Mesendoderm (in vitro differentiated cells): ENCODE results near the gene TBX1.

Experiments used
- DNase-seq: peaks from one replicate; pipeline ENCODE4 v3.0.0; 2013
- H2AK5ac ChIP-seq: 2 replicates; pipeline ENCODE4 v1.6.1; 2013; ENCODE audit warnings: low read length, inconsistent platforms
- H2BK120ac ChIP-seq: 2 replicates; pipeline ENCODE4 v1.6.1; 2013; ENCODE audit warnings: low read depth, mild to moderate bottlenecking, low read length, moderate library complexity, mixed read lengths
- H2BK15ac ChIP-seq: replicated peaks from 2 replicates; pipeline ENCODE4 v1.6.1; 2013; ENCODE audit warnings: low read depth, mild to moderate bottlenecking, moderate library complexity
- H2BK5ac ChIP-seq: 2 replicates; pipeline ENCODE4 v1.6.1; 2013; ENCODE audit warnings: low read length, inconsistent platforms
- H3K18ac ChIP-seq: 2 replicates; pipeline ENCODE4 v1.6.1; 2013; ENCODE audit warnings: mild to moderate bottlenecking, low read length, mixed read lengths
- H3K23ac ChIP-seq: one replicate; pipeline ENCODE4 v1.6.1; 2013; ENCODE audit warnings: low read length
- H3K27ac ChIP-seq: 2 replicates; pipeline ENCODE4 v1.5.1; 2013; ENCODE audit warnings: low read depth, mild to moderate bottlenecking, inconsistent platforms, low read length, moderate library complexity
- H3K27me3 ChIP-seq: 2 replicates; pipeline ENCODE4 v1.6.1; 2013; ENCODE audit warnings: low read length, control low read depth, mild to moderate bottlenecking, inconsistent platforms; ENCODE audit not compliant: insufficient read depth, poor library complexity
- H3K36me3 ChIP-seq: 2 replicates; pipeline ENCODE4 v1.6.1; 2013; ENCODE audit warnings: low read length, inconsistent platforms; ENCODE audit not compliant: control insufficient read depth, insufficient read depth
- H3K4ac ChIP-seq: one replicate; pipeline ENCODE4 v1.6.1; 2013; ENCODE audit warnings: low read depth, mild to moderate bottlenecking, low read length, moderate library complexity
- H3K4me1 ChIP-seq: 2 replicates; pipeline ENCODE4 v1.6.1; 2013; ENCODE audit warnings: low read depth, low read length, inconsistent platforms; ENCODE audit not compliant: control insufficient read depth
- H3K4me2 ChIP-seq: 2 replicates; pipeline ENCODE4 v1.6.1; 2013; ENCODE audit warnings: low read length
- H3K4me3 ChIP-seq: 2 replicates; pipeline ENCODE4 v1.5.1; 2013; ENCODE audit warnings: mild to moderate bottlenecking, low read length
- H3K56ac ChIP-seq: one replicate; pipeline ENCODE4 v1.6.1; 2013; ENCODE audit warnings: low read length
- H3K79me1 ChIP-seq: 2 replicates; pipeline ENCODE4 v1.6.1; 2013; ENCODE audit warnings: low read length, inconsistent platforms
- H3K79me2 ChIP-seq: 2 replicates; pipeline ENCODE4 v1.6.1; 2013; ENCODE audit warnings: mild to moderate bottlenecking, low read length; ENCODE audit not compliant: control insufficient read depth, insufficient read depth
- H3K9ac ChIP-seq: 2 replicates; pipeline ENCODE4 v1.6.1; 2013; ENCODE audit warnings: low read length, inconsistent platforms
- H4K5ac ChIP-seq: one replicate; pipeline ENCODE4 v1.6.1; 2013; ENCODE audit warnings: low read length
- H4K8ac ChIP-seq: one replicate; pipeline ENCODE4 v1.6.1; 2013; ENCODE audit warnings: low read depth, mild to moderate bottlenecking, control low read depth, low read length, moderate library complexity
- WGBS: extraction: QIAGEN DNeasy Blood & Tissue Kit; methylation state at CpG from one replicate; pipeline ENCODE4 v1.1.7; 2013; ENCODE audit warnings: low lambda C conversion rate, missing lambda C conversion rate; ENCODE audit not compliant: insufficient coverage; ENCODE audit errors: extremely low coverage; 5-methylcytosine and 5-hydroxymethylcytosine counted together

TBX1 gene

GRCh38 chr22:19802001-19802893 is 41.7 kb downstream of the TBX1 start:
- H3K9ac ChIP-seq = no peak overlapping the region
- no peaks in the 10 kb centered on the region for H3K79me1 ChIP-seq
- no peak for DNase-seq
- H3K27ac ChIP-seq = no peak overlapping the region
- H2AK5ac ChIP-seq = no peak overlapping the region
- no peak overlapping the region for H3K23ac ChIP-seq
- H3K56ac ChIP-seq = no peak overlapping the region
- no CpG with 5 or more reads among the region's 26 CpGs for WGBS
- H4K5ac ChIP-seq = no peak overlapping the region
- H2BK120ac ChIP-seq = no peak overlapping the region
- H3K79me2 ChIP-seq = no peaks in the 10 kb centered on the region
- no peak overlapping the region for H2BK5ac ChIP-seq
- H3K18ac ChIP-seq = no peak overlapping the region
- no peaks in the 10 kb centered on the region for H3K36me3 ChIP-seq
- H3K4me3 ChIP-seq = no peak overlapping the region
- H4K8ac ChIP-seq = no peak overlapping the region
- H3K4me2 ChIP-seq = no peak overlapping the region
- no peaks in the 10 kb centered on the region for H3K4me1 ChIP-seq
- H3K4ac ChIP-seq = no peak overlapping the region
- H3K27me3 ChIP-seq = no peaks in the 10 kb centered on the region
- no peak overlapping the region for H2BK15ac ChIP-seq

GRCh38 chr22:19802894-19803735 is 42.5 kb downstream of the TBX1 start:
- WGBS = no CpG with 5 or more reads among the region's 19 CpGs
- DNase-seq = no peak
- no peak overlapping the region for H3K18ac ChIP-seq
- no peak overlapping the region for H2AK5ac ChIP-seq
- H3K36me3 ChIP-seq = no peaks in the 10 kb centered on the region
- no peak overlapping the region for H3K4me2 ChIP-seq
- H4K8ac ChIP-seq = no peak overlapping the region
- no peak overlapping the region for H2BK5ac ChIP-seq
- H3K23ac ChIP-seq = no peak overlapping the region
- no peaks in the 10 kb centered on the region for H3K4me1 ChIP-seq
- no peak overlapping the region for H4K5ac ChIP-seq
- no peaks in the 10 kb centered on the region for H3K27me3 ChIP-seq
- H3K79me2 ChIP-seq = no peaks in the 10 kb centered on the region
- H3K4me3 ChIP-seq = no peak overlapping the region
- H3K27ac ChIP-seq = no peak overlapping the region
- H2BK120ac ChIP-seq = no peak overlapping the region
- H3K79me1 ChIP-seq = no peaks in the 10 kb centered on the region
- no peak overlapping the region for H2BK15ac ChIP-seq
- no peak overlapping the region for H3K9ac ChIP-seq
- H3K4ac ChIP-seq = no peak overlapping the region
- no peak overlapping the region for H3K56ac ChIP-seq

GRCh38 chr22:19803736-19804267 is 43.2 kb downstream of the TBX1 start:
- Histone ChIP-seq H3K79me1 (no peaks in the 10 kb centered on the region), H3K4me1 (no peaks in the 10 kb centered on the region)
- no peak for DNase-seq

GRCh38 chr22:19805821-19806212 is 45.2 kb downstream of the TBX1 start:
- Histone ChIP-seq H2BK15ac (no peak overlapping the region), H3K18ac (no peak overlapping the region), H2BK120ac (no peak overlapping the region), H3K79me1 (no peaks in the 10 kb centered on the region), H3K4me1 (no peaks in the 10 kb centered on the region), H2AK5ac (no peak overlapping the region), H3K4me2 (no peak overlapping the region), H3K36me3 (no peaks in the 10 kb centered on the region), H3K23ac (no peak overlapping the region), H3K56ac (no peak overlapping the region), H3K4ac (no peak overlapping the region), H4K5ac (no peak overlapping the region), H4K8ac (no peak overlapping the region), H3K27ac (no peak overlapping the region), H2BK5ac (no peak overlapping the region), H3K4me3 (no peak overlapping the region), H3K9ac (no peak overlapping the region), H3K27me3 (no peaks in the 10 kb centered on the region), H3K79me2 (no peaks in the 10 kb centered on the region)
- WGBS = no CpG with 5 or more reads among the region's 8 CpGs
- DNase-seq = no peak

More at GRCh38 chr22:19803736-19804267, 43.2 kb downstream of the TBX1 start:
- Histone ChIP-seq H3K27ac (no peak overlapping the region), H3K23ac (no peak overlapping the region), H3K79me2 (no peaks in the 10 kb centered on the region), H3K36me3 (no peaks in the 10 kb centered on the region), H2AK5ac (no peak overlapping the region), H2BK120ac (no peak overlapping the region), H4K8ac (no peak overlapping the region), H2BK15ac (no peak overlapping the region), H3K4ac (no peak overlapping the region), H3K18ac (no peak overlapping the region), H4K5ac (no peak overlapping the region), H2BK5ac (no peak overlapping the region), H3K27me3 (no peaks in the 10 kb centered on the region), H3K4me3 (no peak overlapping the region), H3K56ac (no peak overlapping the region), H3K9ac (no peak overlapping the region), H3K4me2 (no peak overlapping the region)
- WGBS = no CpG with 5 or more reads among the region's 8 CpGs

- Histone ChIP-seq H3K36me3 (no peaks in the 10 kb centered on the region), H3K27ac (no peak overlapping the region), H3K18ac (no peak overlapping the region), H2BK5ac (no peak overlapping the region), H3K4me2 (no peak overlapping the region), H4K8ac (no peak overlapping the region), H2BK120ac (no peak overlapping the region), H3K4ac (no peak overlapping the region), H3K23ac (no peak overlapping the region), H3K4me1 (no peaks in the 10 kb centered on the region), H2BK15ac (no peak overlapping the region), H3K27me3 (no peaks in the 10 kb centered on the region), H3K9ac (no peak overlapping the region), H3K4me3 (no peak overlapping the region), H2AK5ac (no peak overlapping the region), H4K5ac (no peak overlapping the region), H3K79me1 (no peaks in the 10 kb centered on the region), H3K56ac (no peak overlapping the region), H3K79me2 (no peaks in the 10 kb centered on the region)
- DNase-seq = no peak
- no CpG with 5 or more reads among the region's 38 CpGs for WGBS
These were observed 45.9 kb downstream of the TBX1 start for GRCh38 chr22:19806213-19807160.
